Bronchial epithelial cell (primary cell): Measurements from ENCODE around the gene SUSD1. TPM values are rescaled to one million over a fixed set of nuclear protein-coding genes. Genes with fewer than 3 reads are reported as not detected.

ENCODE experiments used
- DNase-seq: peaks from one replicate; pipeline ENCODE4 v3.0.0-alpha.2; 2010; ENCODE audit warnings: low read depth
- FAIRE-seq: peaks from 2 replicates; lab custom pipeline; 2011; peaks lifted over from hg19 to GRCh38; lab: Jason Lieb, UNC
- H3K27me3 ChIP-seq: 2 replicates; pipeline ENCODE4 v1.5.1; 2011; ENCODE audit warnings: low read length; ENCODE audit not compliant: control insufficient read depth, insufficient read depth
- H3K36me3 ChIP-seq: 2 replicates; pipeline ENCODE4 v1.5.1; 2011; ENCODE audit warnings: low read length; ENCODE audit not compliant: control insufficient read depth, insufficient read depth
- H3K4me3 ChIP-seq: 2 replicates; pipeline ENCODE4 v1.5.1; 2011; ENCODE audit warnings: mild to moderate bottlenecking, low read depth, low read length, control low read depth
- total RNA-seq: library from RNA; depleted of rRNA; stranded (reverse); fragments of >200 nt; gene quantifications from 2 replicates; pipeline ENCODE4 v1.2.1, GENCODE V29; 2014
- TF ChIP-seq, protein P1 (sequence below): IDR thresholded peaks from 2 replicates; pipeline ENCODE4 v1.5.1; 2011; ENCODE audit warnings: mild to moderate bottlenecking, moderate library complexity, low read length, control low read depth, inconsistent platforms; ENCODE audit not compliant: insufficient read depth, severe bottlenecking

Gene SUSD1
- total RNA-seq, 1 donor from 2014 or later, result 9.0 TPM

DNA sequence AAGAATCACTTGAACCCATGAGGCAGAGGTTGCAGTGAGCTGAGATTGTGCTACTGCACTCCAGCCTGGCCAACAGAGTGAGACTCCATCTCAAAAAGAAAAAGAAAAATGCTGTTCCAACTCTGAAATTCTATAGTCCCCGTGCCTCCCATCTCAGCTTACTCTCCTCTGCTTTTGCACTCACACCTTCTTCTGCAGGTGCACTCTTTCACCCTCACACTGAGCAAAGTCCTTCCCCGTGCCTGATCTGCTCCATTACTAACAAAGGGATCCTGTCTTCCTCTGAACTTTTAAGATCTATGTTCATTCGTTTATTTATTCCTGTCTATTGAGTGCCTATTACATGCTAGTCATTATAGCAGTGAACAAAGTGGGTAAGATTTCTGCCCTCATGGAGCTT lies 47.8 kb downstream of the SUSD1 start:
- DNase-seq (no peak), FAIRE-seq (no peak)
- TF ChIP-seq, protein P1, sequence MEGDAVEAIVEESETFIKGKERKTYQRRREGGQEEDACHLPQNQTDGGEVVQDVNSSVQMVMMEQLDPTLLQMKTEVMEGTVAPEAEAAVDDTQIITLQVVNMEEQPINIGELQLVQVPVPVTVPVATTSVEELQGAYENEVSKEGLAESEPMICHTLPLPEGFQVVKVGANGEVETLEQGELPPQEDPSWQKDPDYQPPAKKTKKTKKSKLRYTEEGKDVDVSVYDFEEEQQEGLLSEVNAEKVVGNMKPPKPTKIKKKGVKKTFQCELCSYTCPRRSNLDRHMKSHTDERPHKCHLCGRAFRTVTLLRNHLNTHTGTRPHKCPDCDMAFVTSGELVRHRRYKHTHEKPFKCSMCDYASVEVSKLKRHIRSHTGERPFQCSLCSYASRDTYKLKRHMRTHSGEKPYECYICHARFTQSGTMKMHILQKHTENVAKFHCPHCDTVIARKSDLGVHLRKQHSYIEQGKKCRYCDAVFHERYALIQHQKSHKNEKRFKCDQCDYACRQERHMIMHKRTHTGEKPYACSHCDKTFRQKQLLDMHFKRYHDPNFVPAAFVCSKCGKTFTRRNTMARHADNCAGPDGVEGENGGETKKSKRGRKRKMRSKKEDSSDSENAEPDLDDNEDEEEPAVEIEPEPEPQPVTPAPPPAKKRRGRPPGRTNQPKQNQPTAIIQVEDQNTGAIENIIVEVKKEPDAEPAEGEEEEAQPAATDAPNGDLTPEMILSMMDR, result no peak
- no peaks in the 10 kb centered on the region for H3K36me3 ChIP-seq
- H3K4me3 ChIP-seq, result no peak overlapping the region
- no peaks in the 10 kb centered on the region for H3K27me3 ChIP-seq

DNA sequence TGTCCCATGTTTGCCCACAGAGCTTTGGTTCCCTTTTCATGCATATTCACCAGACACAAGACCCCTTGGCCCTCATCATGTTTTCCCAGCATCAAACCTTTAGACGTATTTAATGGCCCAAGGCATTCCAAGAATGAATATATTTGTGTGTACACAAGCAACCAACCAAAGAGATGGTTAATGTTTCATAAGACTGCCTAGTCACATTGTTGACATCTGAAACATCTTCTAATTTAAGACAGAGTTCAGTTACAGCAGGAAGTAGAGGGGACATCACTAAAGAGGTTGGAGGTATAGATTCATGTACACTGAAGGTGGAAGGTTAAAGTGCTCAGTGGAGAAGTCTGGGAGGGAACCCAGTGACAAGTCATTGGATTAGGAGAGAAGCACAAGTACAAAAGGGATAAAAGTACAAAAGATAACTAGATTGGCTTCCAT lies 49.1 kb downstream of the SUSD1 start:
- no peak for FAIRE-seq
- no peaks in the 10 kb centered on the region for H3K27me3 ChIP-seq
- TF ChIP-seq, protein P1, result no peak
- no peaks in the 10 kb centered on the region for H3K36me3 ChIP-seq
- no peak for DNase-seq
- no peak overlapping the region for H3K4me3 ChIP-seq

DNA sequence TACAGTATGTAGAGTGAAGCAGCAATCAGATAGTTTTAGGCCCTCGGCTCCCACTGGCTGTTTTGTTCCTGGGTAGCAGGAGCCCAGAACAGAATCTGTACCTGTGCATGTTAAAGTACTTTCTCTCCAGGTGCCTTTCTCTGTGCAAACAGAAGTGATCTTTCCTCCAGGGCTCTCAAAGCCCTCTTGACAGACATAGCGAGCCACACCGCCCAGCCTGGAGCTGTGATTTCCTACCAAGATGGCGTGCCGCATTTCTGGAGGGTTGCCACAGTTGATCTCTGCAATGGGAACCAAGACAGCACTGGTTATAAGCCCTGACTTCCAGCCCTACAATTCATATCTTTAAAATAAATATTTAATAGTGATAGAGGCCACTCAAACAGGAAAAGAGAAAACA lies 50.9 kb downstream of the SUSD1 start:
- FAIRE-seq, result no peak
- H3K36me3 ChIP-seq, result no peaks in the 10 kb centered on the region
- TF ChIP-seq, protein P1, result no peak
- no peak overlapping the region for H3K4me3 ChIP-seq
- H3K27me3 ChIP-seq, result no peaks in the 10 kb centered on the region
- no peak for DNase-seq

DNA sequence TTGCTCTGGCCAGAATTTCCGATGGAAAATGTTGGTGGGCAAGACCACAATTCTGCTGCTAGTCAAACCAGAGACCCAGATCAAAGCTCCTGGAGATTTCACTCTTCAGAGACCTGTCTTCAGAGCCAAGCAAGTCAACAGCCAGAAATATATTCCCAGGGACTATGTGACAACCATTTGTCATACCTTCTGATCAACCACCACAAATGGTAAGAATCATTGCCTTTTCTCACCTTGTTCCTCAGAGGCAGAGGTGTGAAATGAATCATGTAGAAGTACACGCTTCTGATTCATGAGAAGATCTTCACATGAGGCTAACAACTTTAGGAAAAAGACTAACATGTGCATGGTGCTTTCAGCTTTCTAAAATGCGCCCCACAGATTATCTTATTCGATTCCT lies 53.5 kb downstream of the SUSD1 start:
- peak; percentile 17 for DNase-seq

DNA sequence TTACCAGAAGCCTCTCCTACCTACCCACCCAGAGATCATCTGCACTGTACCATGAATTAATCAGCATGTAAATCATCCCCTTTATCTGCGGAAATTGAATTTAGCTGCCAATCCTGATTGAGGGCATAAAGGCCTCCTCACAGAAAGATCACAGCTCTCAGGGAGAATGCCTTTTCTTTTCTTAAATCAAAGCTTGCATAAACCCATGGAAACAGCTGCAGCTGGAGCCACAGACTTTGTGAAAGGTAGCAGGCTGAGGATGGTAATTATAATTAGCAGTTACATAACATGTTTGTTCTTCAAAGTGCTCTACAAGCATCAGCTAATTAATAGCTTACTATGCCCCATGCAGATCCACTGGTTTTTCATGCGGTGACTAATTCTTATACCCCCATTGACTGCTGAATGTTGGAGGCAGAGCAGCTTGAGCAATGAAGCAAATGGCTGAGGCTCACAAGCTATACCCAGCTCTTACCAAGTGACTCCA lies 54.6 kb downstream of the SUSD1 start:
- no peak overlapping the region for H3K4me3 ChIP-seq
- peak; percentile 68 for DNase-seq
- no peaks in the 10 kb centered on the region for H3K27me3 ChIP-seq
- TF ChIP-seq, protein P1, result no peak
- H3K36me3 ChIP-seq, result no peaks in the 10 kb centered on the region
- FAIRE-seq, result peak; percentile 40

More for the DNA sequence above, 53.5 kb downstream of the SUSD1 start:
- TF ChIP-seq, protein P1, result no peak
- H3K36me3 ChIP-seq, result no peaks in the 10 kb centered on the region
- no peak overlapping the region for H3K4me3 ChIP-seq
- no peaks in the 10 kb centered on the region for H3K27me3 ChIP-seq
- FAIRE-seq, result no peak

DNA sequence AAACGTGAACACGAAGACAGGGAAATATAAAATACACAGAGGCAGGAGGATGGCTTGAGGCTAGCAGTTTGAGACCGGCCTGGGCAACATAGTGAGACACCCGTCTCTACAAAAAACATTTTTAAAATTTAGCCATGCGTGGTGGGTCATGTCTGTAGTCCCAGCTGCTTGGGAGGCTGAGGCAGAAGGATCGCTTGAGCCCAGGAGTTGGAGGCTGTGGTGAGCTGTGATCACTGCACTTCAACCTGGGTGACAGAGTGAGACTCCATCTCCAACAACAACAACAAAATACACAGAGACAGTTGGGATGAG lies 55.1 kb downstream of the SUSD1 start:
- TF ChIP-seq, protein P1, result no peak
- no peaks in the 10 kb centered on the region for H3K27me3 ChIP-seq
- no peak for FAIRE-seq
- H3K4me3 ChIP-seq, result no peak overlapping the region
- H3K36me3 ChIP-seq, result no peaks in the 10 kb centered on the region
- DNase-seq, result no peak
